ENCODE measurements around the gene GRM8.

GRCh38 chr7:127177156-127177555, 75.6 kb downstream of the GRM8 start:
- TF ChIP-seq CTCF (conservative IDR thresholded peaks at IDR 0.05): no peak
- TF ChIP-seq ZFX (IDR thresholded peaks at IDR 0.05): no peak
